Adrenal gland (tissue), 5 donors: ENCODE results near the gene NUP50.

ENCODE experiments used
- CTCF ChIP-seq, 6 experiments: fragments of 450-650 bp in 4 of 6; fragments of 200-600 bp in 2 of 6; sonication (generic) in 1 of 6; IDR thresholded peaks; 1 replicate in 5 of 6; 2 replicates in 1 of 6; pipeline versions ENCODE4 v1.5.1 to v1.8.0; 2016 to 2021; ENCODE audit warnings: antibody characterized with exemption in 6 of 6, mild to moderate bottlenecking in 2 of 6, moderate library complexity in 1 of 6
- POLR2A ChIP-seq, 2 donors: fragments of 450-650 bp; IDR thresholded peaks; one replicate each; pipeline ENCODE4 v1.6.1; 2017; ENCODE audit warnings: antibody characterized with exemption in 2 of 2, mild to moderate bottlenecking in 2 of 2, moderate library complexity in 1 of 2
- donor health status: DM: no; HTN: no; CAD: no.

- no peak for TF ChIP-seq CTCF (IDR thresholded peaks at IDR 0.05)
- no peak for TF ChIP-seq POLR2A (IDR thresholded peaks at IDR 0.05)
Measured at GRCh38 chr22:45196926-45197605, 33.3 kb downstream of the NUP50 start.
